Measurements from ENCODE around the gene SMARCD1.

- TF ChIP-seq CTCF (IDR thresholded peaks at IDR 0.05; ENCODE audit: low read depth, low read length, missing input control) (peak; percentile 73), EGR1 (IDR thresholded peaks at IDR 0.05; ENCODE audit: low read depth in 2 of 2) (peak in 1 of 2 donors; percentile 39), MAX (IDR thresholded peaks at IDR 0.05) (peak; percentile 31), SP1 (IDR thresholded peaks at IDR 0.05) (peak; percentile 84), FOXA1 (IDR thresholded peaks at IDR 0.05) (no peak), HNF4G (IDR thresholded peaks at IDR 0.05) (peak; percentile 72), YY1 (IDR thresholded peaks at IDR 0.05) (peak; percentile 27), RXRA (IDR thresholded peaks at IDR 0.05) (peak; percentile 35 to 48), RAD21 (IDR thresholded peaks at IDR 0.05) (peak; percentile 70 to 71), TAF1 (conservative IDR thresholded peaks at IDR 0.05) (no peak), ZBTB33 (IDR thresholded peaks at IDR 0.05) (peak; percentile 39), JUND (IDR thresholded peaks at IDR 0.05) (peak; percentile 32 to 39), REST (IDR thresholded peaks at IDR 0.05) (peak; percentile 56)
These were observed 16.5 kb downstream of the SMARCD1 start for GRCh38 chr12:50101663-50102062.
